G401.6 (cell line): Measurements from ENCODE around the gene ZNF496.

Experiments used
- FAIRE-seq: peaks from 2 replicates; lab custom pipeline; 2012; peaks lifted over from hg19 to GRCh38; lab: Jason Lieb, UNC

ZNF496 gene

GRCh38 chr1:247326411-247327130, 5.1 kb downstream of the ZNF496 start:
- FAIRE-seq = no peak

- no peak for FAIRE-seq
Observed at GRCh38 chr1:247324923-247325322, 6.7 kb downstream of the ZNF496 start.

- FAIRE-seq = no peak
Observed at GRCh38 chr1:247324204-247324787, 7.4 kb downstream of the ZNF496 start.

DNA sequence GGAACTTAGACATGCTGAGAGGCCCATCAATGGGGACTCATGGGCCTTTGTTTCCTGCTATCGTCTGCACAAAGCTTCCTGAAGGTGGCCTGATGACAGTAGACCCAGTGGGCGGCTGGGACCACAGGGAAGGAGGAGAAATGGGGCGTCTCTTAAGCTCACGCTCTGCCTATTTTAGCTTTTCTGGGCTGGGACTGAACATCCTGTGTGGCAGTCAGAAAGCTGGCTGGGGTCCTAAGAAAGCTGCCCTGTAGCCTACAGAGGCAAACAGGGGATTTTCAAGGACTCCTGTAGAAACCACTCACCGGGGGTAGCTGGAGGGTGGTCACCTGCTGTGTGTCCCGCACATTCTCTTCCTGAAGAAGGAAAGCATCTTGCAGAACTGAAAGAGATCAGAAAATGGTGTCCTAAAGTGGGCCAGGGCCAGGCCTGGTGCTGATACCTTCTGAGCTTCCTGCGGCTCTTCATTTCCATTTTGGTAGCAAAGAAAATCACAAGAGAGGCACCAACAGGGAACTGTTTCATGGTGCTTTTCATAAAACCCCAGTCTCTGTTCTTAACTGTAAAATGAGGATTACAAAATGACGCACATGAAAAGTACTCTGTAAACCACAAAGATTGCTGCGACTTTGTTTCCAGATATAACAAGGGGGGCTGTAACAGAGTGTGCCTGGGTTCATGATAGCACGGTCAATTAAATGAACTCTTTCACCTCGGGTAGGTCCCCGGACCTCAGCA, 8.6 kb downstream of the ZNF496 start:
- no peak for FAIRE-seq

- FAIRE-seq = no peak
Observed at GRCh38 chr1:247322442-247322841, 9.2 kb downstream of the ZNF496 start.

DNA sequence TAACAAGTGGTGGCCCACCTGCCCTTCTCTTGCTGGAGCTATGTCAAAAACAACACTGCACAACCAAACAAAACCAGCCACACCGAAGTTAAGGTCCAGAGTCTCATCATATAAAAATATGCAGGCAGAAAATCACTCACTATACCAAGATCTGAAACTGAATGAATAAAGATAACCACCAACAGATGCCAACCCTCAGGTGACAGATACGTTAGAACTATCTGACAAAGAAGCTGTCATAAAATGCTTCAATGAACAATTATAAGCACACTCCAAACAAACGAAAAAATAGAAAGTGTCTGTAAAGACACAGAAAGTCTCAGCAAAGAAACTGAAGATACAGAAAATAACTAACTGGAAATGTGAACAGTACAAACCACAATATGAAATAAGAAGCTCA, 14.0 kb downstream of the ZNF496 start:
- no peak for FAIRE-seq

GRCh38 chr1:247316590-247317197, 15.0 kb downstream of the ZNF496 start:
- no peak for FAIRE-seq

DNA sequence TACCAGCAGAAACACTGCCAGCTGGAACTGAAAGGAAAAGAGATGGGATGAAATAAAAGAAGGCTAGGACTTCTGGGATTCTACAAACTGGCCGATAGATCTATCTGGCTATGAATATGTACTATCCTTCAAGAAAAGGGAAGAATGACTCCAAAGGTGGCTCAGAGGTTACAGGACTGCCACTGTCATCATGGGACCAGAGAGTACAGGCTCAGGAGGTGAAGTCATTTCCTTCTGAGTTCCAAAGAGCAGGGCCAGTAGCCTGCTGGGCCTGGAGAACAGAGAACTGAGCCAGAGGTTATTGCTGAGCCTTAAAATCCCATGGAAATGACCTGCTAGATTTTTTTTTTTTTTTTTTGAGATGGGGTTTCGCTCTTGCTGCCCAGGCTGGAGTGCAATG, 27.6 kb downstream of the ZNF496 start:
- FAIRE-seq = no peak

DNA sequence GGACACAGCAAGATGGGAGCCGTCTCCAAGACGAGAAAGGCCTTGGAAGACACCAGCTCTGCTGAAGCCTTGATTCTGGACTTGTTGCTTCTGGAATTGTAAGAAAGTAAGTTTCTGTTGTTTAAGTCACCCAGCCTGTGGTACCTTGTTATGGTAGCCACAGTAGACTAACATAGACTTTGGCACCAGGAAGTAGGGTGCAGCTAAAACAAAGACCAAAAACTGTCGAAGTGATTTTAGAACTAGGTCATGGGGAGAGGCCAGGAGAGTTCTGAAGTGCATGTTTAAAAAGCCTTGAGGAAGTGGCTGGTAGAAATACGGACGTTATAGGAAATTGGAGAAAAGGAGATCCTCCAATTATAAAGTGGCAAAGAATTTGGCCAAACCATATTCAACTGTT, 28.5 kb downstream of the ZNF496 start:
- FAIRE-seq = no peak

- no peak for FAIRE-seq
Observed at GRCh38 chr1:247301176-247301540, 30.5 kb downstream of the ZNF496 start.

- no peak for FAIRE-seq
Observed at GRCh38 chr1:247300491-247301175, 31.0 kb downstream of the ZNF496 start.

DNA sequence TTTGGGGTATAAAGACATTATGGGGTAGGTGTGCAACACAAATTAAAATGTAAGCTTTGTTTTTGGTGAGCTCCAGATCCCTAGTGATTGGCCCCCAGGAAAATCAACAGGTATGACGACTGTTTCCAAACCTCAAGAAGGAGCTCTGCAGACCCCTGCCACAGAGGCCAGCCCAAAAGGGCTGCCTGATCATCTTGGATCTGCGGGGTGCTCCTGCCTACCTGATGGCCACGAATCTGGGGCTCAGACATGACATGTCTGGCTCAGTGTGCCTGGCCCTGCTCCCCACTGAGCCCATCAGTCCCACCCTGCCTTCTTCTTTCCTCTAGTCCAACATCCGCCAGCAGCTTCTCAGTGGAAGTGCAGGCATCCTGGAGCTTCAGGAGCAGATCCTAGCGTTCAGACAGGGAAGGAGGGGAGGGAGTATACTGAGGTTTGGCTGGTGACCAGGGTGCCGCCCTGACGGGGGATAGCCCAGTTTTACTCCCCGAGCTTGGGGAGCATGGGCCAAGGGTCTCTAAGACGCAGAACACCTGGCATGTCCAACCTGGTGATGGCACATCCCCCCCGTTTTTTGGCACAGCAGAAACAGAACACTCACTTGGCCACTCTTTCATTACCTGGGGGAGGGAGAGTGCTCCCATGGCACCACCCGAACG, 31.8 kb downstream of the ZNF496 start:
- no peak for FAIRE-seq

- no peak for FAIRE-seq
Observed at GRCh38 chr1:247298701-247299100, 33.0 kb downstream of the ZNF496 start.

DNA sequence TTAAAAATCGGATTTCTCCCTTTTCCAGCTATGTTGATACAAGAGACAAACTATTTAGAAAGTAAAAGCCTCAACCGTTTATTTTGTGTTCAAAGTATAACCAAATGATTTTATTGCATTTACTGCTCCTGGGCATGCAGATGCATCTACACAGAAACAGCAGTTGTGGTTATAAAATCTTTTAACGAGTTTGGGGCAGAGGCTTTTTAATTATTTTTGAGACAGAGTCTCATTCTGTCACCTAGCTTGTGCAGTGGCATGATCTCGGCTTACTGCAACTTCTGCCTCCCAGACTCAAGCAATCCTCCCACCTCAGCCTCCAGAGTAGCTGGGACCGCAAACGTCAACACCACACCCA, 33.6 kb downstream of the ZNF496 start:
- no peak for FAIRE-seq

DNA sequence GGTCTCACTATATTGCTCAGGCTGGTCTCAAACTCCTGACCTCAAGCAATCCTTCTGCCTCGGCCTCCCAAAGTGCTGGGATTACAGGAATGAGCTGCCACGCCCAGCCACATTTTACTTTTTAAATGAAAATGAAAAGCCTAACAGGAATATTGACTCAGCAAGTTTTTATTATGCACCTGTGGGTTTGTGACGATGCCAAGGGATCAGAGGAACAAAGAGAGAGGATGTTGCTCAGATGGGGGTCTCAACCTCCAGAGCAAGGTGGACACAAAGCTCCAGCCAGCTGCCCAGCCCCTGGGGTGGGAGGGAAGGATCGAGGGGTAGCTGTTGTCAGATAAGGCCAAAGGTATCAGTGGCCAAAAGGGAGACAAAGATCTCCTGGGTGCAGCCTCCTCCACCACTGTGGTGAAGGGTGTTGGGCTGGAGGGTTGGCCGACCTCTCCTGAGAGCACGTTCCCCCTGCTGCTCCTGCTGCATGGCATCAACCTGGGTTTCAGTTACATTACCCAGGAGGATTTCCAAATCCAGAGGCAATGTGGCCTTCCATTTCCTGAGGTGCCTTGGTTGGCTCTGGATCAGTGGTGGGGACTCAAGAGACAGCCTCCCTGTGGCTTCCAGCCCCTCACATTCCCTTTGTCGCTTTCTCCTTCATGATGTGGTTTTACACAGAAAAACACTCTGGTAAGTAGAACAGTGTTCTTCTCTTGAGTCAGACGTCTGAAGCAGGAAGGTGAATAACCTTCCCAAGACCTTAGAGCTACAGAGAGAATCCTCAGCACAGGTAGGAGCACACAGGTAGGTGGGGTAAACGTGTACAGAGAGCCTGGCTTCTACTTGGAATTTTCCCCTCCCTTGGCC, 34.2 kb downstream of the ZNF496 start:
- no peak for FAIRE-seq

- no peak for FAIRE-seq
Observed at GRCh38 chr1:247296599-247297180, 35.0 kb downstream of the ZNF496 start.

GRCh38 chr1:247295746-247296145, 35.9 kb downstream of the ZNF496 start:
- FAIRE-seq = no peak

DNA sequence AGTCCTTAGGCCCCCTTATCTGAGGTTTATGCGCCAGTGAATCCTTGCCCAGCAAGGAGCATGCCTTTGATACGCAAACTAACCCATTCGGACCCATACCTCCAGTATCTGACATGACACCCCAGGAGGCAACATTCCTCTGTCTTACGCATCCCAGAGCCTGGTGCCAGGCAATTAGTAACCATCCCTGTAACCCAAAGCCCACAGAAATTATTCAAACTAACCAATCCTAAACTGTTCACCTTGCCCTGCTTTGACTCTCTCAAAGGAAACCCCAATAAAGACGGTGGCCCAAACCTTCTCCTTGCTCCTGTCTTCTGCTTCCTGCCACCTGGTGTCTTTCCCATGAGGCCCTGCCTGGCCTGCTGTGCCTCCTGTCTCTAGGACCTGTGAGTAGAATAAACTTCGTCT, 36.4 kb downstream of the ZNF496 start:
- no peak for FAIRE-seq

DNA sequence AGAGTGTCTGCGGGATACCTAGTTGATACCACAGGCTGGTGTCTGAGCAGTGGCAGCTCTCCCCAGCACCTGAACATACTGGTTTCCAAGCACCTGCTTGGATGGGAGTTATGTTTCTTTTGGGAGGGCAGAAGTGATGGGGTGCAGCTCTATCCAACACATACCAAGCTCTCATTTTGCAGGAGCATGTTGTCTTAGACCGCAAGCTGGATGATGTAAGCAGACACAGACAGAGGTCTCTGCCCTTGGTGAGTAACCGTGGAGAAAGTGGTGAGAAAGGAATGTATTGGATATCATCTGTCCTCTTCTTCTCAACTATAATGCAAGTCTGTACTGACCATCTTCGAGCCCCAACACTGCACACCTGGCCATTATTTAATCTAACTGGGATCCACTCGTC, 37.4 kb downstream of the ZNF496 start:
- no peak for FAIRE-seq

GRCh38 chr1:247293047-247293446, 38.6 kb downstream of the ZNF496 start:
- no peak for FAIRE-seq
